ENCODE data around the gene ELOVL5.

DNA sequence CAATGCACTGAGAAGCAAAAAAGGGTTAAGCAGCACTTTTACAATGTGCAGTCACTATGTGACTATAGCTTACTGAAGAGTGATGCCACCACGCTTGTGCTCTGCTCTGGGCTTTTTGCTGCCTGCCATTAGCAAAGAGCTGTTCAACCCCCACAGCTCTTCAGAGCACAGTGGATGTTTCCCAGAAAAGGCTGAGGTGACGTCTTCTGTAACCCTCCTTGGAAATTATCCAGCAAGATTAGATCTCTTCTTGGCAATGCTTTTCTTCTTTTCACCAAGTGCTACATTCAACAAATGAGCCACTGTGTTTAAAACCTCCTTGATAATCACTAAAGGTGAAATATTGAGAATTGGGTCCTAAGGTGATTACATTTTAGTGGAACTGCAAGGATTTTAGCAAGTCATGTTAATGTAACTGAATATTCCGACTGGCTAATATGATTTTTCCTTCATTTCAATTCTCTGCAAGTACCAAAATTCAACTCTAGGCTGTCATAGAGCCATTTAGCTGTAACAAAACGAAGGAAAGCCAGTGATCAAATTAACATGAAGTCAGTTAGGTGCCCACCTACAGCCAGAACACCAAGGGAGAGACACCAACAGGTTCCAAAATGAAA is 34.9 kb downstream of the ELOVL5 start:
- TF ChIP-seq, protein P1, sequence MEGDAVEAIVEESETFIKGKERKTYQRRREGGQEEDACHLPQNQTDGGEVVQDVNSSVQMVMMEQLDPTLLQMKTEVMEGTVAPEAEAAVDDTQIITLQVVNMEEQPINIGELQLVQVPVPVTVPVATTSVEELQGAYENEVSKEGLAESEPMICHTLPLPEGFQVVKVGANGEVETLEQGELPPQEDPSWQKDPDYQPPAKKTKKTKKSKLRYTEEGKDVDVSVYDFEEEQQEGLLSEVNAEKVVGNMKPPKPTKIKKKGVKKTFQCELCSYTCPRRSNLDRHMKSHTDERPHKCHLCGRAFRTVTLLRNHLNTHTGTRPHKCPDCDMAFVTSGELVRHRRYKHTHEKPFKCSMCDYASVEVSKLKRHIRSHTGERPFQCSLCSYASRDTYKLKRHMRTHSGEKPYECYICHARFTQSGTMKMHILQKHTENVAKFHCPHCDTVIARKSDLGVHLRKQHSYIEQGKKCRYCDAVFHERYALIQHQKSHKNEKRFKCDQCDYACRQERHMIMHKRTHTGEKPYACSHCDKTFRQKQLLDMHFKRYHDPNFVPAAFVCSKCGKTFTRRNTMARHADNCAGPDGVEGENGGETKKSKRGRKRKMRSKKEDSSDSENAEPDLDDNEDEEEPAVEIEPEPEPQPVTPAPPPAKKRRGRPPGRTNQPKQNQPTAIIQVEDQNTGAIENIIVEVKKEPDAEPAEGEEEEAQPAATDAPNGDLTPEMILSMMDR (IDR thresholded peaks at IDR 0.05; ENCODE audit: low read depth, low read length) = no peak
- TF ChIP-seq EZH2phosphoT487 (IDR thresholded peaks at IDR 0.05; ENCODE audit: low read depth) = no peak

Data from OCI-LY3 (cell line).